Stomach (tissue), 9 donors: Measurements from ENCODE around the gene CES3. TPM values are rescaled to one million over a fixed set of nuclear protein-coding genes. Genes with fewer than 3 reads are reported as not detected.

ENCODE experiments used
- DNase-seq, 2 donors: peaks; one replicate each; pipeline versions ENCODE4 v3.0.0 to v3.0.0-alpha.2; 2013 to 2019
- H3K27ac ChIP-seq, 5 donors: fragments of 200-600 bp in 4 of 5; sonication (generic) in 4 of 5; one replicate each; pipeline ENCODE4 v1.5.1; 2013 to 2019; ENCODE audit warnings: mild to moderate bottlenecking in 1 of 5, moderate library complexity in 1 of 5
- H3K27me3 ChIP-seq, 3 donors: fragments of 200-600 bp; sonication (generic); one replicate each; pipeline ENCODE4 v1.5.1; 2017 to 2019; ENCODE audit warnings: mixed run types in 1 of 3
- H3K36me3 ChIP-seq, 4 donors: fragments of 200-600 bp; sonication (generic); 1 replicate in 3 of 4; 2 replicates in 1 of 4; pipeline ENCODE4 v1.5.1; 2016 to 2019
- H3K4me1 ChIP-seq, 4 donors: fragments of 200-600 bp; sonication (generic); one replicate each; pipeline ENCODE4 v1.5.1; 2016 to 2019
- H3K4me3 ChIP-seq, 4 donors: fragments of 200-600 bp; sonication (generic) in 3 of 4; one replicate each; pipeline ENCODE4 v1.5.1; 2016 to 2019; ENCODE audit warnings: mild to moderate bottlenecking in 1 of 4
- H3K9me3 ChIP-seq, 4 donors: fragments of 200-600 bp; sonication (generic); one replicate each; pipeline ENCODE4 v1.5.1; 2016 to 2019
- EP300 ChIP-seq: sonication (generic); formaldehyde crosslinking; IDR thresholded peaks from one replicate; pipeline ENCODE4 v1.6.1; 2017; ENCODE audit warnings: antibody characterized with exemption
- POLR2A ChIP-seq, 4 donors: fragments of 450-650 bp; IDR thresholded peaks; one replicate each; pipeline ENCODE4 v1.6.1; 2016; ENCODE audit warnings: antibody characterized with exemption in 4 of 4, control low read depth in 2 of 4, mild to moderate bottlenecking in 1 of 4, moderate library complexity in 1 of 4
- POLR2AphosphoS5 ChIP-seq, 3 donors: sonication (generic); formaldehyde crosslinking; IDR thresholded peaks; one replicate each; pipeline ENCODE4 v1.6.1; 2016; ENCODE audit warnings: antibody characterized with exemption in 3 of 3
- WGBS, 5 donors: extraction: QIAGEN DNeasy Blood & Tissue Kit in 3 of 5; methylation state at CpG; one replicate each; pipeline versions ENCODE4 v1.1.5 to v1.1.7; 2013 to 2018; 5-methylcytosine and 5-hydroxymethylcytosine counted together
- intact Hi-C: fragments of 100-400 bp; cut with DNase I; formaldehyde crosslinking; loops from one replicate; pipeline ENCODE4 v1.15.1; 2023; ENCODE audit warnings: low total_unique reads
- polyA plus RNA-seq, 3 donors: library from polyadenylated mRNA; stranded (reverse); fragments of 200-250 nt; gene quantifications; one replicate each; pipeline ENCODE4 v1.2.3, GENCODE V29; 2013
- total RNA-seq, 5 donors: library from RNA; depleted of rRNA; stranded (reverse); fragments of >200 nt; gene quantifications; one replicate each; pipeline versions ENCODE4 v1.1.0 to v1.2.3, GENCODE V29; 2014 to 2016
- TF ChIP-seq, protein P1 (sequence below), 7 experiments: fragments of 450-650 bp in 4 of 7; fragments of 200-600 bp in 3 of 7; sonication (generic) in 3 of 7; IDR thresholded peaks; one replicate each; pipeline ENCODE4 v1.5.1; 2016 to 2019; ENCODE audit warnings: antibody characterized with exemption in 7 of 7, control low read depth in 2 of 7, mild to moderate bottlenecking in 1 of 7
- donor health status: healthy with polysubstance abuse.
- donor health status: Bipolar disorder and iron deficiency.
- donor health status: healthy.

CES3 gene
- total and polyA plus RNA-seq, 8 donors, result 0.37 to 145 (median 2.9) TPM; not detected in 2

DNA sequence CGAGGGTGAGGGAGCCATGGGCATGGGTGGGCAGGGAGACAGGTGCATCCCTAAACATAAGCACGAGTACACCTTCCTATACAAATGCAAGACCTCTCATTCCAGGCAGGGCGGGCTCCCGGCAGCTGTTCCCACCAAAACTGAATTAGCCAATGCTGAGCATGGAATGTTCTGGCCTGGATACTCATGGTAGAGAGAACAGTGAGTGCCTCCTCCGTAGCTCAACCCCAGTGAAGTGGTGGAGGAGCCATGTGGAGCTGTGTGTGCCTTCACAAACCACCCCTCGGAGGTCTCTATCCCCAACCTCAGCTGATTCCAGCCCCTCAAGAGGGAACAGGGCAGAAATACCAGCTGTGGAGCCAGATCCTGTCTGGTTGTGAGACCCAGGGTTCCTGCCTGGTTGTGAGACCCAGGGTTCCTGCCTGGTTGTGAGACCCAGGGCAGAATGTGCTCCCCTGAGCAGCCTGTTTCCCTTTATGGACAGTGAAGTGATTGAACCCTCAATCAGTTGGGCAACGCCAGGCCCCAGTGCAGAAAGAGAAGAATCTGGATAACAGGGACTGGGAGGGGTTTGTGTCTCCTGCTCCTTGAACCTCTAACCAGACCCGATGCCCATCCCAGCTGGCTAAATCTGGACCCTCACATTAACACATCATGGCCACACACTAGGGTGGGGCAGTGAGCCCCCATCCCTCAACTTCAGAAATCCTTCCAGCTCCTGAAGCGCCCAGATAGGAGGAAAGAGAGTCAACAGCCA, 40.0 kb upstream of the CES3 start:
- intact Hi-C loops, result no loop called here

DNA sequence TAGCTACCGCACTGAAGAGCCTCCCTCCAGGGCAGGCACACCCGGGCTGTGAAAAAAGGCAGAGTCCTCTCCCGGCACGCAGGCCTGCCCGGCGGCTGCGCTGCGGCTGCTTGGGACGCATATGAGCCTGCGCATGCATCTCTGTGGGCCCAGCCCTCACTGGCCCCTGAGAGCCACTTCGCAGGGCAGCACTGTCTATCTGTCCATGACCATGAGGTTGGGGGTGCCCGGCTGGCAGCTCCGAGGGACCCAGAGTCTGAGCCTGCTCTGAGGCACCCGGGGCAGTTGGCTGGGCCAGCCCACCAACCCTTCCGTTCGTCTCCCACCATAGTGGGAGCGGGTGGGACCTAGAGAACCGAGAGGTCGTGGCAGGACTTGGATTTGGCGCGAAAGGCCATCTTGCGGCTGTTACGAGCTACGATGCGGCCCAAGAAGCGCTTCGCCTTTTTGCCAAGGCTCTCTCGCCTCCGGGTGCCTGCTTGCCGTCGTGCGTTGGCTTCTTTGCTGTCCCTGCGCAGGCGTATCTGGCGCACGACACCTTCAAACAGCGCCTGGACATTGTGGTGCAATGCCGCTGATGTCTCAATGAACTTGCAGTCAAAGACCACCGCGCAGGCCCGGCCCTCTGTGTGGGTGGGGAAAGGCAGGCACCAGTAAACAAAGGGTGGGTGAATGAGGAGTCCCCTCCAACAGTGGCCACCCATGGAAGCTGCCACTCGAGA, 39.2 kb upstream of the CES3 start:
- H3K4me1 ChIP-seq, result peaks cover 13 to 78% (median 46%) of the 10 kb centered on the region in 4 donors
- intact Hi-C loops, result no loop called here
- WGBS, 5 donors, result 71 to 78% (median 75%) methylated on average over 32 to 42 of the region's 42 CpGs
- H3K9me3 ChIP-seq, result no peaks in the 10 kb centered on the region
- no peak overlapping the region for H3K4me3 ChIP-seq
- peak overlapping the region in 3 of 5 donors; percentile 2 to 82 (median 51) for H3K27ac ChIP-seq
- DNase-seq, result no peak
- peaks cover 0 to 52% (median 24%) of the 10 kb centered on the region in 3 donors for H3K27me3 ChIP-seq
- TF ChIP-seq EP300 (no peak), POLR2AphosphoS5 (IDR thresholded peaks at IDR 0.05) (no peak), POLR2A (IDR thresholded peaks at IDR 0.05) (no peak)
- TF ChIP-seq, protein P1, sequence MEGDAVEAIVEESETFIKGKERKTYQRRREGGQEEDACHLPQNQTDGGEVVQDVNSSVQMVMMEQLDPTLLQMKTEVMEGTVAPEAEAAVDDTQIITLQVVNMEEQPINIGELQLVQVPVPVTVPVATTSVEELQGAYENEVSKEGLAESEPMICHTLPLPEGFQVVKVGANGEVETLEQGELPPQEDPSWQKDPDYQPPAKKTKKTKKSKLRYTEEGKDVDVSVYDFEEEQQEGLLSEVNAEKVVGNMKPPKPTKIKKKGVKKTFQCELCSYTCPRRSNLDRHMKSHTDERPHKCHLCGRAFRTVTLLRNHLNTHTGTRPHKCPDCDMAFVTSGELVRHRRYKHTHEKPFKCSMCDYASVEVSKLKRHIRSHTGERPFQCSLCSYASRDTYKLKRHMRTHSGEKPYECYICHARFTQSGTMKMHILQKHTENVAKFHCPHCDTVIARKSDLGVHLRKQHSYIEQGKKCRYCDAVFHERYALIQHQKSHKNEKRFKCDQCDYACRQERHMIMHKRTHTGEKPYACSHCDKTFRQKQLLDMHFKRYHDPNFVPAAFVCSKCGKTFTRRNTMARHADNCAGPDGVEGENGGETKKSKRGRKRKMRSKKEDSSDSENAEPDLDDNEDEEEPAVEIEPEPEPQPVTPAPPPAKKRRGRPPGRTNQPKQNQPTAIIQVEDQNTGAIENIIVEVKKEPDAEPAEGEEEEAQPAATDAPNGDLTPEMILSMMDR (IDR thresholded peaks at IDR 0.05), result no peak
- peaks cover 0 to 8% (median 0%) of the 10 kb centered on the region in 4 donors for H3K36me3 ChIP-seq

More for the DNA sequence above, 40.0 kb upstream of the CES3 start:
- Histone ChIP-seq H3K4me3 (no peak overlapping the region), H3K27ac (peak overlapping the region in 2 of 5 donors; percentile 2 to 51), H3K9me3 (no peaks in the 10 kb centered on the region), H3K27me3 (peaks cover 0 to 49% (median 24%) of the 10 kb centered on the region in 3 donors), H3K4me1 (peaks cover 13 to 70% (median 43%) of the 10 kb centered on the region in 4 donors), H3K36me3 (peaks cover 0 to 8% (median 0%) of the 10 kb centered on the region in 4 donors)
- no peak for DNase-seq
- TF ChIP-seq POLR2AphosphoS5 (IDR thresholded peaks at IDR 0.05) (no peak), POLR2A (IDR thresholded peaks at IDR 0.05) (no peak), EP300 (no peak)
- TF ChIP-seq, protein P1 (IDR thresholded peaks at IDR 0.05), result no peak
- 59 to 77% (median 77%) methylated on average over 8 to 9 of the region's 9 CpGs for WGBS, 5 donors

GRCh38 chr16:66923247-66923731, 37.8 kb upstream of the CES3 start:
- peak in 2 of 3 donors; percentile 11 to 38 for TF ChIP-seq POLR2AphosphoS5 (IDR thresholded peaks at IDR 0.05)
- no peak for TF ChIP-seq POLR2A (IDR thresholded peaks at IDR 0.05)
- intact Hi-C loops, result no loop called here
- Histone ChIP-seq H3K4me3 (peak overlapping the region; percentile 56 to 62 (median 60)), H3K27me3 (peaks cover 0 to 52% (median 24%) of the 10 kb centered on the region in 3 donors), H3K27ac (peak overlapping the region in 4 of 5 donors; percentile 38 to 84 (median 71)), H3K9me3 (no peaks in the 10 kb centered on the region), H3K36me3 (peaks cover 0 to 8% (median 0%) of the 10 kb centered on the region in 4 donors), H3K4me1 (peaks cover 13 to 84% (median 51%) of the 10 kb centered on the region in 4 donors)
- DNase-seq, result peak in 1 of 2 donors; percentile 67
- WGBS, 5 donors, result 49 to 79% (median 67%) methylated on average over 8 to 18 of the region's 18 CpGs

- H3K27me3 ChIP-seq, result peaks cover 0 to 52% (median 24%) of the 10 kb centered on the region in 3 donors
- H3K27ac ChIP-seq, result peak overlapping the region in 4 of 5 donors; percentile 25 to 84 (median 80)
- H3K9me3 ChIP-seq, result no peaks in the 10 kb centered on the region
- no peak for DNase-seq
- intact Hi-C loops, result no loop called here
- 42 to 71% (median 62%) methylated on average over 3 of the region's 3 CpGs for WGBS, 5 donors
- peaks cover 13 to 82% (median 49%) of the 10 kb centered on the region in 4 donors for H3K4me1 ChIP-seq
- H3K4me3 ChIP-seq, result peak overlapping the region; percentile 56 to 62 (median 60)
- H3K36me3 ChIP-seq, result peaks cover 0 to 8% (median 0%) of the 10 kb centered on the region in 4 donors
- TF ChIP-seq EP300 (no peak), POLR2AphosphoS5 (IDR thresholded peaks at IDR 0.05) (no peak), POLR2A (IDR thresholded peaks at IDR 0.05) (no peak)
- TF ChIP-seq, protein P1 (IDR thresholded peaks at IDR 0.05), result no peak
Observed at GRCh38 chr16:66923866-66924265, 37.2 kb upstream of the CES3 start.
